A549 treated with CpdA at 1 μM for 4 hours (cell line): ENCODE measurements around the gene COQ10A. TPM values are rescaled to one million over a fixed set of nuclear protein-coding genes. Genes with fewer than 3 reads are reported as not detected.

ENCODE experiments used
- total RNA-seq: library from RNA; stranded (reverse); fragments of 200-300 nt; extraction: Qiagen RNA extraction; gene quantifications from 5 replicates; pipeline ENCODE4 v1.2.3, GENCODE V29; 2022; ENCODE audit warnings: low read depth

COQ10A gene
- total RNA-seq: 17.7 to 20.7 TPM (median 19.9 TPM) in 5 replicates

GRCh38 chr12:56266693-56267442 lies at the start of gene COQ10A:
Gene COQ10A (plus strand): TSS chr12:56266942. CDS start chr12:56267119, 177 bp downstream.

DNA sequence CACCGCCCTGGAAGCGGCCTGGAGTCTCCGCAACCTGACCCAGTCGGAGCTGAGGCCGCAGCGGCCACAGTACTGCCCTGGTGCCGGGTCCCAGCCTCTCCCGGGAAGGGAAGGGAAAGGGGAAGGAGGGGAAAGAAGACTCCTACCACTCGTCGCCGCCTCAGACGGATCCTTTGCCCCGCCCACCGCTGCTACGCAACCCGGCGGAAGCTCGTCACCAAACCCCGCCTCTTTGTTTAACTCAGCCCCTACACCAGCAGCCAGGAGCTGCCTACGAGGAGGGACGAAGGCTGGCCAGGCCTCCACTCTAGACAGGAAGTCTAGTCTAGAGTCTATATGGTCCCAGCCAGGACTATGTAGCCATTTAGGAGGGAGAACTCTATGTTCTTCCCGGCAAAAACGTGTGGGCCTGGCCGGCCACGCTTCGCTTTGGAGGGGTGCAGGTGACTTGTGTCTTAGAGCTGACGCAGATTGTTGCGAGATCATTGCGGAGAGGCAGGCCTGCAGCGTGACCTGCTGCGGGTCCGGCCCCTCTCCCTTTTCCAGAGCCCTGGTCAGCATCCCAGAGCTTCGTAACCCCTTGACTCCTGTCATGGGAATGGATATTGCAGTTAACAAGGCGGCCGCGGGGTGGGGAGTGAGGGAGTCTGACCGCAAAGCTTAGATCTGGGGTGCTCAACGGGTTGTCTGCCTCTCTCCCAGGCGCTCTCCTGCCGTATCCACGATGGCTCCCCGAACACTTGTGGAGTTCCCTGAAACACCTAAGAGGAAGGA lies 44.8 kb upstream of the COQ10A start, which contains the start of gene RNF41:
Gene RNF41, minus strand, starts transcription at position 166 of the 774 bp plus-strand sequence. CDS start 7,875 bp downstream, outside the sequence.

DNA sequence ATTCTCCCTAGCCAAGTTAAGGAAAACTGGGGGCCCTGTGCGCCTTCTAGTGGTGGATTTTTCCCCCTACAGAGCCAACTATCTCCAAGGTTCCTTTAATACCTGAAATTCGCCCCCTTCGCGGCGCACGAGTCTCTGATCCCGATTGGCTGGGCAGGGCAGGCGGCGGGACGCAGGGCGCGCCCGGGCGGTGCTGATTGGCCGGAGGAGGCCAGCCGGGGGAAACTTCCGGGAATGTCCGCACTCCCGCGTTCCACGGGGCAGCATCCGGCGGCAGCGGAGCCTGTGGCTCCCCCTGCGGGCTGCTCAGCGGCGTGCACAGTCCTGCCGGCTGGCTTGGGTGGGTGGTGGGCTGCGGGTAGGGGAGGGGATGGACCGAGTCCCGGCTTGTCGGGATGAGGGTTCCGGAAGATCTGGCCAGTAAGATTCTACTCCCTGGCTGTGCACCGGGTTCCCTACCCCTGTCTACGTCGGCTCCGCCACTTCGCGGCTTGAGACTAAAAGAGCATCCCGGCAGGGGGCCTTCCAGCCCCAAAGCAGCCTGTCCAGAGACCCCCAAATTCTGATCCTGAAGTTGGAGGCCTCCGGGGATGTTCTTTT lies 42.5 kb upstream of the COQ10A start, which contains the start of gene NABP2:
Gene NABP2, plus strand, starts transcription at position 241 of the 600 bp plus-strand sequence. CDS start 515 bp downstream, outside the sequence.

GRCh38 chr12:56229916-56230431 lies 36.8 kb upstream of the COQ10A start, which contains the start of gene SLC39A5:
Gene SLC39A5 (plus strand): TSS chr12:56230051. CDS start chr12:56231275, 1,224 bp downstream.

GRCh38 chr12:56258068-56258819 lies 8.5 kb upstream of the COQ10A start, which contains the start of gene ANKRD52:
Gene ANKRD52 (minus strand): TSS chr12:56258384. CDS start chr12:56258269, 115 bp downstream.

GRCh38 chr12:56299853-56300643 lies 33.3 kb downstream of the COQ10A start, which contains the start of gene CS:
Gene CS (minus strand): TSS chr12:56300330. CDS start chr12:56300201, 129 bp downstream.

DNA sequence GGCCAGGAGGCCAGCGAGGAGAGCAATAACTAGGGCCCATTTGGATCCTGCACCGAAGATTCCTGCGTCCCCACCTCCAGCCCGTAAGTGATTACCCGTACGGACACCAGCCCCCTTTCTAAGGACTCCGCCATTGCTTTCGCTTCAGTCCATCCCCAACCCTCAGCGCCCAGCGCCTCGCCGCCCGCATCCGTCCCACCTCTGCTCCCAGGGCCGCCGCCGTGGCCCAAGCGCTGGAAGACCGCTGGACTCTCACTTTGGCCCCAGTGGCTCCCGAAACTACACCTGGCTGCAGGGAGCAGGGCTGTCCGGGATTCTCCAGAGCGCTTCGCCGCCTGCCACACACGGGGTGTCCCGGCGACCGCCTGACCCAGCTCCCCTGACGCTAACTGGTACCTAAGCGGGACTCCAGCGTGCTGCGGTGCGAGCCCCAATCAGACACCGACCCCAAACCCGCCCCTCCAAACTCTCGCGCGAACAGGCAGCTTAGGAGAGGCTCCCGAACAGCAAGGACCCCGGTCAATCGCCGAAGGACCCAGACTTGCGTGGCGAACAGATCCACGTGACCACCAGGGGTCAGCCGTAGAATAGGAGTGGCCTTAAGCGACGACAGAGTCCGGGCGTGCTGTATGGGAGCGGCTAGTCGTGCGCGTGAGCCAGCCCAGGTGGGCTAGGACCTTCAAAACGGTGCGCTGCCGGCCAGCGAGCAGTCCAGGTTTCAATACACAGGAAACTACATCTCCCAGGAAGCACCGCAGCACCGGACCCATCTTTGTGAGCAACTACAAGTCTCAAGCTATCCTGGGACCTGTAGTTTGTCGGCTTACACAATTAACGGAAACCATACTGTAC lies 49.1 kb downstream of the COQ10A start, which contains the start of gene CNPY2:
Gene CNPY2, minus strand, starts transcription at position 367 of the 852 bp plus-strand sequence. CDS start 771 bp downstream, outside the sequence.

Other genes with a start within 250 kb of the COQ10A start
- gene IKZF4, start 245.9 kb upstream of the COQ10A start, total RNA-seq: 2.1 to 3.1 TPM (median 2.6 TPM) in 5 replicates
- gene RPS26, start 225.0 kb upstream of the COQ10A start, total RNA-seq: 625 to 834 TPM (median 733 TPM) in 5 replicates
- gene ERBB3, start 186.8 kb upstream of the COQ10A start, total RNA-seq: 1.4 to 2.8 TPM (median 1.6 TPM) in 5 replicates
- 303 to 383 TPM (median 320 TPM) in 5 replicates for gene PA2G4, start 162.4 kb upstream of the COQ10A start, total RNA-seq
- 4,992 to 6,106 TPM (median 5,652 TPM) in 5 replicates for gene RPL41, start 150.3 kb upstream of the COQ10A start, total RNA-seq
- 2.2 to 3.8 TPM (median 3.1 TPM) in 5 replicates for gene ZC3H10, start 148.7 kb upstream of the COQ10A start, total RNA-seq
- gene ESYT1, start 138.7 kb upstream of the COQ10A start, total RNA-seq: 62.8 to 69.8 TPM (median 63.7 TPM) in 5 replicates
- gene MYL6B, start 114.4 kb upstream of the COQ10A start, total RNA-seq: 66.1 to 86.2 TPM (median 83.4 TPM) in 5 replicates
- 2,112 to 2,769 TPM (median 2,181 TPM) in 5 replicates for gene MYL6, start 108.6 kb upstream of the COQ10A start, total RNA-seq
- gene SMARCC2, start 77.5 kb upstream of the COQ10A start, total RNA-seq: 32.3 to 42.9 TPM (median 37.8 TPM) in 5 replicates
- gene RNF41, start 45.0 kb upstream of the COQ10A start, total RNA-seq: 20.9 to 27.7 TPM (median 25.3 TPM) in 5 replicates
- gene NABP2, start 42.6 kb upstream of the COQ10A start, total RNA-seq: 55.5 to 65.1 TPM (median 61.3 TPM) in 5 replicates
- gene SLC39A5, start 36.9 kb upstream of the COQ10A start, total RNA-seq: 0.13 TPM in 1 of 5 replicates, not detected in the others
- gene ANKRD52, start 8.6 kb upstream of the COQ10A start, total RNA-seq: 40.5 to 51.3 TPM (median 45.3 TPM) in 5 replicates
- 147 to 170 TPM (median 156 TPM) in 5 replicates for gene CS, start 33.4 kb downstream of the COQ10A start, total RNA-seq
- gene CNPY2, start 49.0 kb downstream of the COQ10A start, total RNA-seq: 103 to 164 TPM (median 154 TPM) in 5 replicates
- 15.0 to 16.0 TPM (median 15.7 TPM) in 5 replicates for gene PAN2, start 67.1 kb downstream of the COQ10A start, total RNA-seq
- 0.29 to 1.2 TPM (median 0.56 TPM) in 5 replicates for gene IL23A, start 71.9 kb downstream of the COQ10A start, total RNA-seq
- gene STAT2, start 93.2 kb downstream of the COQ10A start, total RNA-seq: 11.5 to 14.8 TPM (median 12.1 TPM) in 5 replicates
- gene APOF, start 95.9 kb downstream of the COQ10A start, total RNA-seq: not detected in 5 replicates
- 37.7 to 39.6 TPM (median 38.6 TPM) in 5 replicates for gene TIMELESS, start 182.5 kb downstream of the COQ10A start, total RNA-seq
- 0.14 to 0.26 TPM (median 0.20 TPM) in 3 of 5 replicates, not detected in the others for gene MIP, start 187.7 kb downstream of the COQ10A start, total RNA-seq
- gene SPRYD4, start 201.6 kb downstream of the COQ10A start, total RNA-seq: 1.7 to 2.0 TPM (median 1.8 TPM) in 5 replicates
- gene GLS2, start 221.2 kb downstream of the COQ10A start, total RNA-seq: 0.12 to 0.25 TPM (median 0.17 TPM) in 5 replicates